Measurements from ENCODE around the gene TBCEL. TPM values are rescaled to one million over a fixed set of nuclear protein-coding genes. Genes with fewer than 3 reads are reported as not detected.
A peak's percentile ranks its signal among the peaks of the same experiment; 100 is the strongest.

The TBCEL gene
- total RNA-seq: 26.8 TPM
- polyA plus RNA-seq: 9.0 TPM
- long read RNA-seq, donor 1: 0 reads
- long read RNA-seq, donor 2: 0 reads
- long read RNA-seq, donor 3: 0 reads
- long read RNA-seq, donor 4: 0 reads
- long read RNA-seq, donor 5: 0 reads
- long read RNA-seq, donor 6, full-length matches to known transcripts: 2 of 2 reads
- long read RNA-seq, donor 6, partial matches to known transcripts: 0 of 2 reads
- long read RNA-seq, donor 6, other reads (novel, unspliced or antisense): 0 of 2 reads
- long read RNA-seq, donor 7, full-length matches to known transcripts: 1 of 1 reads
- long read RNA-seq, donor 7, partial matches to known transcripts: 0 of 1 reads
- long read RNA-seq, donor 7, other reads (novel, unspliced or antisense): 0 of 1 reads
- long read RNA-seq, donor 8: 0 reads
- long read RNA-seq, donor 9, full-length matches to known transcripts: 1 of 1 reads
- long read RNA-seq, donor 9, partial matches to known transcripts: 0 of 1 reads
- long read RNA-seq, donor 9, other reads (novel, unspliced or antisense): 0 of 1 reads
- long read RNA-seq, donor 10: 0 reads

DNA sequence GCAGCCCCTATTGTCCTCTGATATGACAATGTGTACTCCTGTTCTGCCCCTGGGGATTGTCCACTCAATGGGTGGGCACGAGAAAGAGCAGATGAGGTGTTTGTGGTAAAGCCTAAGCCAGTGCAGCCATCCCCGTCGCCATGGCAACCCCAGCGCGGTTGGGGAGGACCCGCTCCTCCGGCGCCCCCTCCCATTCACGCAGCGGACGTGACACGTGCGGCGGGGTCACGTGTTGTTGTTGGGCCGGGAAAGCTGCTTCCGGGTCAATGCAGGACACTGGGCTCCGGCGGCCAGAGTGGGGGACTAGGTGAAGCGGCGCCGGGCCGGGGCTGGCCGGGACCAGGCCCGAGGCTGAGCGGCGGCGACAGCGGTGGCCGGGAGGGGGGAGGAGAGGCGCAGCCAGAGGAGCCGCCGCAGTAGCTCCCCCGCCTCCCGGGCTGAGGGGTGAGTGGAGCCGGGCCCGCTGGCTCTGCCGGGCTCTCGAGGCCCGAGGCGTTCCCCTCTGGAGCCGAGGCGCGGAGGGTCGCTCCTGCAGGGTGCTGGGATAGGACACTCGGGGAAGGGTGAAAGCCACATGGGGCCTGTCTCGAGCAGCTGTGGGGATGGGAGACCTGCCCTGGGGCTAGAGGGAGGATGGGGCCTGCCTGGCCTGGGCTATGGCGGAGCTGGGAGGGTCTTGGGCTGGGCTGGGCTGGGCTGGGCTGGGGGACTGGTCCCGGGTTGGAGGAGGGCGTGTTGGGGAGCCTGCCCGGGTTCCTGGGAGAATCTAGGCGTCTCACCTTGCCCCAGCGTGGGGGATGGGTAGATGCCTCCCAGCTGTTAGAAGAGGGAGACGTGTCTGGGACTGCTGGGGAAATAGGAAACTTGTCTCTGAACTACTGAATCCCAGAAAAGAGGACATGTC, at the start of gene TBCEL:
TBCEL (plus strand) TSS at position 255 of the 904 bp plus-strand sequence. CDS start 21,589 bp downstream, outside the sequence.
- Histone ChIP-seq H3K4me1 (ENCODE audit: control insufficient read depth in 2 of 2, insufficient read depth in 2 of 2, low read length in 2 of 2) (peaks cover 12% of the 10 kb centered on the region in 2 donors), H3K36me3 (ENCODE audit: control insufficient read depth in 2 of 2, insufficient read depth in 2 of 2, low read length in 1 of 2) (no peaks in the 10 kb centered on the region), H3K27me3 (ENCODE audit: control insufficient read depth in 2 of 2, insufficient read depth in 1 of 2, low read length in 1 of 2) (no peaks in the 10 kb centered on the region), H3K4me3 (ENCODE audit: low read length in 2 of 2) (peak within 1 kb of the TSS; percentile 69 to 91), H3K9me3 (ENCODE audit: control insufficient read depth in 2 of 2, insufficient read depth in 1 of 2, low read length in 1 of 2) (no peaks in the 10 kb centered on the region), H3K27ac (ENCODE audit: low read depth in 1 of 2, low read length in 1 of 2) (peak within 1 kb of the TSS in 1 of 2 donors; percentile 76)
- WGBS: 3% methylated on average over 54 of the region's 54 CpGs
- DNase-seq (ENCODE audit: low read depth in 6 of 9, low spot score in 9 of 9): peak; percentile 64 to 92 (median 82)

DNA sequence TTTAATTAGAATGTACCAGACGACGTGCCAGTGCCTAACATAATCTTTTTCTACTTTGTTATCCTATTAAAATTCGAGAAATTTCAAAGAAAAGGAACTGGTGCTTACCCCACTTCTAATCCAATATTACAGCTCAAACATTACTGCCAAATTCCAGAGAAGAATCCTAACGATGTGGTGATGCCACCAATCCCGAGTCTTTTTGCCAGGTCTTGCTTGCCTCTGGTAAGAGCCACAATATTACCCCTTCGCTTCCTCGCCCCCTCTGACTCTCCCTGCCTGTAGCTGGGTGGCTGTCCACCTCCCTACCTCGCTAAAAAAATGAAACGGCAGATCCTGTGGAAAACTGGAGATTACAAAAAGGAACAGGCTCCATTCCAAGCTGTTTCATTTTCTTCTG, 49.4 kb upstream of the TBCEL start:
- no peaks in the 10 kb centered on the region for H3K9me3 ChIP-seq (ENCODE audit: control insufficient read depth in 2 of 2, insufficient read depth in 1 of 2, low read length in 1 of 2)
- DNase-seq (ENCODE audit: low read depth in 6 of 9, low spot score in 9 of 9): no peak
- H3K27ac ChIP-seq (ENCODE audit: low read depth in 1 of 2, low read length in 1 of 2): no peak overlapping the region
- WGBS: 73% methylated on average over 9 of the region's 9 CpGs
- H3K4me3 ChIP-seq (ENCODE audit: low read length in 2 of 2): no peak overlapping the region
- H3K27me3 ChIP-seq (ENCODE audit: control insufficient read depth in 2 of 2, insufficient read depth in 1 of 2, low read length in 1 of 2): peaks cover 0 to 8% of the 10 kb centered on the region in 2 donors
- H3K36me3 ChIP-seq (ENCODE audit: control insufficient read depth in 2 of 2, insufficient read depth in 2 of 2, low read length in 1 of 2): no peaks in the 10 kb centered on the region
- H3K4me1 ChIP-seq (ENCODE audit: control insufficient read depth in 2 of 2, insufficient read depth in 2 of 2, low read length in 2 of 2): no peaks in the 10 kb centered on the region

- Histone ChIP-seq H3K36me3 (ENCODE audit: control insufficient read depth in 2 of 2, insufficient read depth in 2 of 2, low read length in 1 of 2) (no peaks in the 10 kb centered on the region), H3K27ac (ENCODE audit: low read depth in 1 of 2, low read length in 1 of 2) (no peak overlapping the region), H3K27me3 (ENCODE audit: control insufficient read depth in 2 of 2, insufficient read depth in 1 of 2, low read length in 1 of 2) (peaks cover 0 to 8% of the 10 kb centered on the region in 2 donors), H3K9me3 (ENCODE audit: control insufficient read depth in 2 of 2, insufficient read depth in 1 of 2, low read length in 1 of 2) (no peaks in the 10 kb centered on the region), H3K4me1 (ENCODE audit: control insufficient read depth in 2 of 2, insufficient read depth in 2 of 2, low read length in 2 of 2) (no peaks in the 10 kb centered on the region), H3K4me3 (ENCODE audit: low read length in 2 of 2) (no peak overlapping the region)
- DNase-seq (ENCODE audit: low read depth in 6 of 9, low spot score in 9 of 9): no peak
- WGBS: 28% methylated on average over 4 of the region's 4 CpGs
Measured at GRCh38 chr11:120974965-120975364, 48.9 kb upstream of the TBCEL start.

GRCh38 chr11:120977266-120978137, 46.4 kb upstream of the TBCEL start:
- Histone ChIP-seq H3K27ac (ENCODE audit: low read depth in 1 of 2, low read length in 1 of 2) (no peak overlapping the region), H3K27me3 (ENCODE audit: control insufficient read depth in 2 of 2, insufficient read depth in 1 of 2, low read length in 1 of 2) (peaks cover 0 to 8% of the 10 kb centered on the region in 2 donors), H3K36me3 (ENCODE audit: control insufficient read depth in 2 of 2, insufficient read depth in 2 of 2, low read length in 1 of 2) (no peaks in the 10 kb centered on the region), H3K9me3 (ENCODE audit: control insufficient read depth in 2 of 2, insufficient read depth in 1 of 2, low read length in 1 of 2) (no peaks in the 10 kb centered on the region), H3K4me1 (ENCODE audit: control insufficient read depth in 2 of 2, insufficient read depth in 2 of 2, low read length in 2 of 2) (no peaks in the 10 kb centered on the region), H3K4me3 (ENCODE audit: low read length in 2 of 2) (no peak overlapping the region)
- DNase-seq (ENCODE audit: low read depth in 6 of 9, low spot score in 9 of 9): no peak
- 77% methylated on average over 10 of the region's 10 CpGs for WGBS

DNA sequence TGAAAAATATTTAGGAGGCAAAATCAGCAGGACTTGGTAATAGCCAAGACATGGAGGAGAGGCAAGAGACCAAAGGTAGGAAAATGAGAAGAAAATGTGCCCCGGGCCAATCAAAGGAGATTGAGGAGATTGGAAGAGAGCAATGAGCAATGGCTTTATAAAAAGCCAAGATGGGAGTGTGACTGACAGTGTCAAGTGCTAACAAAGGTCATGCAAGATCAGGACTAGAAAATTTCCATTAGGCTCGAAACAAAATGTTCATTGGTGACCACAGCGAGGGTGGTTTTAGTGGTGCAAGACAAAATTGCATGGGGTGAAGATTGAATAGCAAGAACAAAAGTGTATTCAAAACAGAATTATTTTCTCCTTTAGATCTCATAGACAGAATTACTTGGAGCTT, 45.2 kb upstream of the TBCEL start:
- no peak for DNase-seq (ENCODE audit: low read depth in 6 of 9, low spot score in 9 of 9)
- H3K9me3 ChIP-seq (ENCODE audit: control insufficient read depth in 2 of 2, insufficient read depth in 1 of 2, low read length in 1 of 2): no peaks in the 10 kb centered on the region
- H3K27ac ChIP-seq (ENCODE audit: low read depth in 1 of 2, low read length in 1 of 2): no peak overlapping the region
- no peaks in the 10 kb centered on the region for H3K4me1 ChIP-seq (ENCODE audit: control insufficient read depth in 2 of 2, insufficient read depth in 2 of 2, low read length in 2 of 2)
- H3K27me3 ChIP-seq (ENCODE audit: control insufficient read depth in 2 of 2, insufficient read depth in 1 of 2, low read length in 1 of 2): peaks cover 0 to 14% of the 10 kb centered on the region in 2 donors
- no peak overlapping the region for H3K4me3 ChIP-seq (ENCODE audit: low read length in 2 of 2)
- H3K36me3 ChIP-seq (ENCODE audit: control insufficient read depth in 2 of 2, insufficient read depth in 2 of 2, low read length in 1 of 2): no peaks in the 10 kb centered on the region
- 77% methylated on average over 3 of the region's 3 CpGs for WGBS

DNA sequence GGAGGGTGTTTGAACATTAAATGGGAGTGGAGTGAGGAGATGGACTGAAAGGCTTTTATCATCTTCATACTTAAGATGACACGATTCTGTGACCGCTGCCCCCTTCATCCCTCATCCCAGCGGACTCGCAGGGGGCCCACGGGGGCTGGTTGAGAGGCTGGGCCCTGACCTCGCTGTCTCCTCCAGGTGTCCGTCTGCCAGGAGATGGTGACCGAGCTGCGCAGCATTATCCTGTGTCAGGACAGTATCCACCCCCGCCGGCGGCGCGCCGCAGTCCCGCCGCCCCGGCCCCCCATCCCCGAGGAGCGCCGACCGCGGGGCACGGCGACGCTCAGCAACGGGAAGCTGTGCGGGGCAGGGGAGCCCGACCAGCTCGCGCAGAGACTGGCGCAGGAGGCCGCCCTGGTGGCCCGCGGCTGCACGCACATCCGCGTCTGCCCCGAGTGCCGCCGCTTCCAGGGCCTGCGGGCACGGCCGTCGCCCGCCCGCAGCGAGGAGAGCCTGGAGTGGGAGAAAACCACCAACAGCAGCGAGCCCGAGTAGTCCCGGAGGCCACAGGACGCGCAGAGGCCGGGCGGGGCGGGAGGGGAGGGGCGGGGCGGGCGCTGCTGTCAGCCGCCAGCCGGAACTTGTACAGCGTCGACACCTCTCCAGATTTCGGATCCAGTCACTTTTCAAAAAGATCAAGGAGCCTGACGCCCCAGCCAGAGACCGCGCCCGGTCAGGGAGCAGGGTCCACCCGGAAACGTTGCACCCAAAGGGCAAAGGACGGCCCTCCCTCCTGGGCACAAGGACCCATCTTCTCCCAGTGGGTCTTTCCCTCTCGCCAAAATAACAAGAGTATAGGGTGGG, 38.0 kb upstream of the TBCEL start:
- DNase-seq (ENCODE audit: low read depth in 6 of 9, low spot score in 9 of 9): peak in 4 of 9 donors; percentile 4 to 13 (median 6)
- Histone ChIP-seq H3K27ac (ENCODE audit: low read depth in 1 of 2, low read length in 1 of 2) (no peak overlapping the region), H3K27me3 (ENCODE audit: control insufficient read depth in 2 of 2, insufficient read depth in 1 of 2, low read length in 1 of 2) (peaks cover 13 to 42% of the 10 kb centered on the region in 2 donors), H3K36me3 (ENCODE audit: control insufficient read depth in 2 of 2, insufficient read depth in 2 of 2, low read length in 1 of 2) (no peaks in the 10 kb centered on the region), H3K4me3 (ENCODE audit: low read length in 2 of 2) (peak overlapping the region in 1 of 2 donors; percentile 48), H3K4me1 (ENCODE audit: control insufficient read depth in 2 of 2, insufficient read depth in 2 of 2, low read length in 2 of 2) (no peaks in the 10 kb centered on the region), H3K9me3 (ENCODE audit: control insufficient read depth in 2 of 2, insufficient read depth in 1 of 2, low read length in 1 of 2) (no peaks in the 10 kb centered on the region)
- 3% methylated on average over 72 of the region's 72 CpGs for WGBS

GRCh38 chr11:120988603-120989002, 35.3 kb upstream of the TBCEL start:
- 97% methylated on average over 1 of the region's 1 CpG for WGBS
- peaks cover 13 to 37% of the 10 kb centered on the region in 2 donors for H3K27me3 ChIP-seq (ENCODE audit: control insufficient read depth in 2 of 2, insufficient read depth in 1 of 2, low read length in 1 of 2)
- no peak overlapping the region for H3K4me3 ChIP-seq (ENCODE audit: low read length in 2 of 2)

More at GRCh38 chr11:120988603-120989002, 35.3 kb upstream of the TBCEL start:
- Histone ChIP-seq H3K4me1 (ENCODE audit: control insufficient read depth in 2 of 2, insufficient read depth in 2 of 2, low read length in 2 of 2) (no peaks in the 10 kb centered on the region), H3K36me3 (ENCODE audit: control insufficient read depth in 2 of 2, insufficient read depth in 2 of 2, low read length in 1 of 2) (no peaks in the 10 kb centered on the region), H3K9me3 (ENCODE audit: control insufficient read depth in 2 of 2, insufficient read depth in 1 of 2, low read length in 1 of 2) (no peaks in the 10 kb centered on the region), H3K27ac (ENCODE audit: low read depth in 1 of 2, low read length in 1 of 2) (no peak overlapping the region)
- DNase-seq (ENCODE audit: low read depth in 6 of 9, low spot score in 9 of 9): no peak

Measured in thymus (tissue), 14 donors.